ENCODE results near the gene ADAMTS10. TPM values are rescaled to one million over a fixed set of nuclear protein-coding genes. Genes with fewer than 3 reads are reported as not detected.

ADAMTS10 gene
- 10 to 100 TPM in 1 of 2 donors, 1 to 10 TPM in 1; 7.3 to 11.7 TPM for polyA plus RNA-seq

DNA sequence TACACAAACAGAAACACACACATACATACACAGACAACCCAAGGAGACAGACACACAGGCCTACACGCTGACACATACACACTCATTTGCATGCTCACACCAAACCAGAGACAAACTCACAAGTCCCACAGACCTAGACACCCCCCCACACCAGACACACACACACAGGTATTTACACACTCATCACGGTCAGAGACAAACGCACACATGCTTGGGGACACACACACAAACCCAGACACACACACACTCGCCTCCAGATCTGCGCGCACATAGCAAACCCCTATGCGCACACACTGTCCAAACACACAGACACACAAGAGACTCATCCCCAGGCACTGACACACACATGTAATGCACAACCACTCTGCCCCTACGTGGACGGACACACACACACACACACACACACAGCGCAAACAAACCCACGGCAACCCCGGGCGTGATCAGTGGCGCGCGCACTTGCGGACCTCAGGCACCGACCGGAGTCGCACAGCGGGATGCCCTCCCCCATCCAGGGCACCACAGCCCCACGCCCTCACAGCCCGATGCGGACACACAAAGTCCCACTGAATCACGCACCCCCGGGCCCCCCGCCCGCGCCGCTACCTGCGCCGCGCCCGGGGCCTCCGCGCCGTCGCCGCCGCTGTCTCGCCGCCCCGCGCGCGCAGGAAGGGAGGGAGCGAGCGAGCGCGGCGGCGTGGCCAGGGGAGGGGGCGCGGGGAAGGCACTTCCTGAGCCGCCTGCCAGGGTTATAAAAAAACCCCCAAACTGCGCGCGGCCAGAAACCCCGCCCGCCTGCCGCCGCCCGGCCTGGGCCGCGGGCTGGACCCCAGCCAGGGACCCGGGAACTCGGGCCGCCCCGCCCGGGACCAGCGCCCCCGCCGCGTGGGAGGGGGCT, at the start of gene ADAMTS10:
Gene ADAMTS10, minus strand, starts transcription at position 675 of the 895 bp plus-strand sequence. CDS start 5,005 bp downstream, outside the sequence.
- peak within 1 kb of the TSS; percentile 40 to 64 for H3K4me3 ChIP-seq (ENCODE audit: low read depth in 1 of 2, low read length in 2 of 2)
- H3K9me3 ChIP-seq (ENCODE audit: control insufficient read depth in 2 of 2, insufficient read depth in 1 of 2, low read depth in 1 of 2, low read length in 1 of 2) = no peaks in the 10 kb centered on the region
- H3K36me3 ChIP-seq (ENCODE audit: control insufficient read depth in 2 of 2, insufficient read depth in 2 of 2, low read length in 1 of 2) = no peaks in the 10 kb centered on the region
- H3K27ac ChIP-seq (ENCODE audit: low read depth in 2 of 2, low read length in 1 of 2) = peak within 1 kb of the TSS; percentile 7 to 71
- H3K27me3 ChIP-seq (ENCODE audit: control insufficient read depth in 1 of 2, insufficient read depth in 2 of 2, low read length in 2 of 2) = peaks cover 0 to 2% of the 10 kb centered on the region in 2 donors
- 1 to 2% methylated on average over 52 to 74 of the region's 74 CpGs for WGBS, 2 donors
- peaks cover 0 to 11% of the 10 kb centered on the region in 2 donors for H3K4me1 ChIP-seq (ENCODE audit: control insufficient read depth in 2 of 2, insufficient read depth in 2 of 2, low read length in 1 of 2)

DNA sequence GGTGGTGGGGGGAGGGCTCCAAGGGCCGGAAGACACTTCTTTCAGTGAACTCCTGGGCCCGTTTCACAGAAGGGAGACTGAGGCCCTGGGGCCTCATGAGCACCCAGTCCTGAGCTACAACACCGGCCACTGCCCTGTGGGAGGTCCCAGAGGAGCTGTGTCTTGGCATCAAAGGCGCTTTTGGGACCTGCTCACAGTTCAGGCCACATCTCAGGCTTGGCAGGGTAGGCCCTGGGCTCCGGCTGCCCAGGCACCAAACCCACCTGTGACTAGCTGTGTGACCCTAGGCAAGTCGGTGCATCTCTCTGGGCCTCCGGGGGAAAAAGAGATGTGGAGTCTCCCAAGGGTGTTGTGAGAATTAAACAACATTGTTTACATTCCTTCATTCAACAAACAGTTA, 49.4 kb upstream of the ADAMTS10 start:
- H3K36me3 ChIP-seq (ENCODE audit: control insufficient read depth in 2 of 2, insufficient read depth in 2 of 2, low read length in 1 of 2) = no peaks in the 10 kb centered on the region
- H3K4me3 ChIP-seq (ENCODE audit: low read depth in 1 of 2, low read length in 2 of 2) = no peak overlapping the region
- H3K4me1 ChIP-seq (ENCODE audit: control insufficient read depth in 2 of 2, insufficient read depth in 2 of 2, low read length in 1 of 2) = no peaks in the 10 kb centered on the region
- H3K27ac ChIP-seq (ENCODE audit: low read depth in 2 of 2, low read length in 1 of 2) = no peak overlapping the region
- no peaks in the 10 kb centered on the region for H3K27me3 ChIP-seq (ENCODE audit: control insufficient read depth in 1 of 2, insufficient read depth in 2 of 2, low read length in 2 of 2)
- WGBS, 2 donors = 68 to 74% methylated on average over 7 of the region's 7 CpGs
- no peaks in the 10 kb centered on the region for H3K9me3 ChIP-seq (ENCODE audit: control insufficient read depth in 2 of 2, insufficient read depth in 1 of 2, low read depth in 1 of 2, low read length in 1 of 2)

DNA sequence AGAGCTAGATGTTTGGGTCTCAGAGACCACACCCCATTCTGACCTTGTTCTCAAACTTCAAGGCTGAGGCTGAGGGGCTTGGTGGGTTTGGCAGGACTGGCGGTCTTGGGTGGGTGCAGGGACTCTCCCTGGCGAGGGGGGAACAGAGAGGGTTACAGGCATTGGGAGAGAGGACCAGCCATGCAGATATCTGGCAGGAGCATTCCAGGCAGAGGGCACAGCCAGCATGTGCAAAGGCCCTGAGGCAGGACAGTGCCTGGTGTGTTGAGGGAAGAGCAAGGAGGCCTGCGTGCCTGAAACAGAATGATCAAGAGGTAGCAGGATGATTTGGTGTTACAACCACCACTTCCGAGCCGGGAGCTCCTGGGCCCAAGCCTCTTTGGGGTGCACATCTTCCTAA, 47.4 kb upstream of the ADAMTS10 start:
- H3K4me3 ChIP-seq (ENCODE audit: low read depth in 1 of 2, low read length in 2 of 2) = no peak overlapping the region
- no peak overlapping the region for H3K27ac ChIP-seq (ENCODE audit: low read depth in 2 of 2, low read length in 1 of 2)
- WGBS, 2 donors = 80 to 87% methylated on average over 5 of the region's 5 CpGs
- H3K9me3 ChIP-seq (ENCODE audit: control insufficient read depth in 2 of 2, insufficient read depth in 1 of 2, low read depth in 1 of 2, low read length in 1 of 2) = no peaks in the 10 kb centered on the region
- no peaks in the 10 kb centered on the region for H3K27me3 ChIP-seq (ENCODE audit: control insufficient read depth in 1 of 2, insufficient read depth in 2 of 2, low read length in 2 of 2)
- H3K4me1 ChIP-seq (ENCODE audit: control insufficient read depth in 2 of 2, insufficient read depth in 2 of 2, low read length in 1 of 2) = no peaks in the 10 kb centered on the region
- H3K36me3 ChIP-seq (ENCODE audit: control insufficient read depth in 2 of 2, insufficient read depth in 2 of 2, low read length in 1 of 2) = no peaks in the 10 kb centered on the region

DNA sequence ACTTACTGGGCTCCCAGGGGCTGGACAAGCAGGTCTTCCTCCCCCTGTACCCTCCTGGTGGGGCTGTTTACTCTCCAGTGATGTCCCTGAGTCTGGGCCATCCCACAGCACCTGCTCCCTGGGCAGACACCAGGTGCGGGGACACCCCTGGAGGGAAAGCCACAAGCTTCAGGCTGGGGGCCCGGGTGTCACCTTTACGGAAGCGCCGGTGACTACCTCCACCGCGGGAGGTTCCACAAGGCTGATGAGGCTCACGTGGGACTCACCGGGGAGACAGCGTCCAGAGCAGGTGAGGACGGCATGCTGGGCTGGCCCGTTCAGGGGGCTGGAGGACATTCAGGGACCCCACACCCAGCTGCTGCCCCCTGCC, 44.8 kb upstream of the ADAMTS10 start:
- Histone ChIP-seq H3K27me3 (ENCODE audit: control insufficient read depth in 1 of 2, insufficient read depth in 2 of 2, low read length in 2 of 2) (no peaks in the 10 kb centered on the region), H3K9me3 (ENCODE audit: control insufficient read depth in 2 of 2, insufficient read depth in 1 of 2, low read depth in 1 of 2, low read length in 1 of 2) (no peaks in the 10 kb centered on the region), H3K27ac (ENCODE audit: low read depth in 2 of 2, low read length in 1 of 2) (no peak overlapping the region), H3K4me1 (ENCODE audit: control insufficient read depth in 2 of 2, insufficient read depth in 2 of 2, low read length in 1 of 2) (no peaks in the 10 kb centered on the region), H3K4me3 (ENCODE audit: low read depth in 1 of 2, low read length in 2 of 2) (no peak overlapping the region), H3K36me3 (ENCODE audit: control insufficient read depth in 2 of 2, insufficient read depth in 2 of 2, low read length in 1 of 2) (no peaks in the 10 kb centered on the region)
- WGBS, 2 donors = 68 to 77% methylated on average over 10 to 12 of the region's 12 CpGs

DNA sequence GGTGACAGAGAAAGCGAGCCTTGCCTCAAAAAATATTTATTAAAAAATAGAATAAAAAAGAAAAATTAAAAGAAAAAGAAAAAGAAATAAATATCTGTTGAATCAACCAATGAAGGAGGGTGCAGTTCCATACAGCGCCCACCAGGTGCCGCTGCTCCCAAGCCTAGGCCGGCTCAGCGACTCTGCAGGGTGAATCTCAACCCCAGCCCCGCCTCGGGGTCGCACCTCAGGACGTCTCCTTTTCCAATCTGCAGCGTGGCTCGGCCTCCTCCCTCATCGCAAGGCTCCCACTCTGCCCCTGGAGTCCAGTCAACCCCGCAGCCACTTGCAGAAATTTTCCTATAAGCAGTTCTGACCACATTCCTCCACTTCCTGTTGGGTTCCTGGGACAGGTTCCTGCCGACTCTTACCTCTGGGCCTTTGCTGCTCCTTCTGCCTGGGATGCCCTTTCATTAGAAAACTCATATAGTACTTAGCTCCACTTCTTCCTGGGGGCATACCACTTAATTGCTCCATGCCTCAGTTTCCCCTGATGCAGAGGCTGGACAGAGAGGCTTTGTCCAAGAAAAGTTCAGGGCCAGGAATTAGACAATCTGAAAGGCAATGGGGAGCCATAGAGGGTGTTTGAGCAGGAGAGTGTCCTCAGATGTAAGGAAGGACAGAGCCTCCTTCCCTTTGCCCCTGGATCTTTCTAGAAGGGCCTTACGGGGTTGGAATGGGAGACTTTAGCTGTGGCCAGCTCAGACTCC, 44.2 kb upstream of the ADAMTS10 start:
- Histone ChIP-seq H3K36me3 (ENCODE audit: control insufficient read depth in 2 of 2, insufficient read depth in 2 of 2, low read length in 1 of 2) (no peaks in the 10 kb centered on the region), H3K9me3 (ENCODE audit: control insufficient read depth in 2 of 2, insufficient read depth in 1 of 2, low read depth in 1 of 2, low read length in 1 of 2) (no peaks in the 10 kb centered on the region), H3K27me3 (ENCODE audit: control insufficient read depth in 1 of 2, insufficient read depth in 2 of 2, low read length in 2 of 2) (no peaks in the 10 kb centered on the region), H3K4me3 (ENCODE audit: low read depth in 1 of 2, low read length in 2 of 2) (no peak overlapping the region), H3K4me1 (ENCODE audit: control insufficient read depth in 2 of 2, insufficient read depth in 2 of 2, low read length in 1 of 2) (no peaks in the 10 kb centered on the region), H3K27ac (ENCODE audit: low read depth in 2 of 2, low read length in 1 of 2) (no peak overlapping the region)
- 6 to 7% methylated on average over 15 of the region's 15 CpGs for WGBS, 2 donors

DNA sequence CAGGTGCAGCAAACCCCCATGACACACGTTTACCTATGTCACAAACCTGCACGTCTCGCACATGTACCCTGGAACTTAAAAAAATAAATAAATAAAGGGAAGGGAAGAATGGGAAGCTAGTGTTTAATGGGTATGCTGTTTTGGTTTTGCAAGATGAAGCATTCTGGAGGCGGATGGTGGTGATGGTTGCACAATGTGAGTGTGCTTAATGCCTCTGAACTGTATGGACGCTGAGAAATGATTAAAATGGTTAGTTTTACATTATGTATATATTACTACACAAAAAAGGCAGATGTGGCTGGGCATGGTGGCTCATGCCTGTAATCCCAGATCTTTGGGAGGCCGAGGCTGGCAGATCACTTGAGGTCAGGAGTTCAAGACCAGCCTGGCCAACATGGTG, 37.7 kb upstream of the ADAMTS10 start:
- Histone ChIP-seq H3K4me1 (ENCODE audit: control insufficient read depth in 2 of 2, insufficient read depth in 2 of 2, low read length in 1 of 2) (no peaks in the 10 kb centered on the region), H3K9me3 (ENCODE audit: control insufficient read depth in 2 of 2, insufficient read depth in 1 of 2, low read depth in 1 of 2, low read length in 1 of 2) (peaks cover 0 to 3% of the 10 kb centered on the region in 2 donors), H3K36me3 (ENCODE audit: control insufficient read depth in 2 of 2, insufficient read depth in 2 of 2, low read length in 1 of 2) (no peaks in the 10 kb centered on the region), H3K4me3 (ENCODE audit: low read depth in 1 of 2, low read length in 2 of 2) (no peak overlapping the region), H3K27me3 (ENCODE audit: control insufficient read depth in 1 of 2, insufficient read depth in 2 of 2, low read length in 2 of 2) (no peaks in the 10 kb centered on the region), H3K27ac (ENCODE audit: low read depth in 2 of 2, low read length in 1 of 2) (no peak overlapping the region)
- WGBS, 2 donors = 61 to 66% methylated on average over 6 of the region's 6 CpGs

DNA sequence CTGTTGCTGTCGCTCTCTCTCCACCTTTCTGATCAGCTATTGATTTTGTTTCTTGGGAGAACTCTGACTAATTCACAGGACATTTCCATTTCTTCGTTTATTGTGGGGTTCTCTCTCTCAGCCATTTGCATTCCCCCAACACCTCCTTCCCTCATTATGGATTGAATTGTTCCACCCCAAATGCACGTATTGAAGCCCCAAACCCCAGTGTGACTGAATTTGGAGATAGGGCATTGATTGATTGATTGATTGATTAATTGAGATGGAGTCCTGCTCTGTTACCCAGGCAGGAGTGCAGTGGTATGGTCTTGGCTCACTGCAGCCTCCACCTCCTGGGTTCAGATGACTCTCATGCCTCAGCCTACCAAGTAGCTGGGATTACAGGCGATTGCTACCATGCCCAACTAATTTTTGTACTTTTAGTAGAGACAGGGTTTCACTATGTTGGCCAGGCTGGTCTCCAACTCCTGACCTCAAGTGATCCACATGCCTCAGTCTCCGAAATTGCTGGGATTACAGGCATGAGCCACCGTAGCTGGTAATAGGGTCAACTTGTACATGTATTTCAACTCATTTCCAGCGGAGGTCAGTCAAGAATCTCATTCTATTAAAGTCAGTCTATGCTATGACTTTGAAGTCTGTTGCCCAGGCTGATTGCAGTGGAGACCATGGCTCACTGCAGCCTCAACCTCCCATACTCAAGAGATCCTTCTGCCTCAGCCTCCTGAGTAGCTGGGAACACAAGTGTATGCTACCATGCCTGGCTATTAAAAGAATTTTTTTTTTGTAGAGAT, 33.5 kb upstream of the ADAMTS10 start:
- H3K27ac ChIP-seq (ENCODE audit: low read depth in 2 of 2, low read length in 1 of 2) = no peak overlapping the region
- peaks cover 0 to 2% of the 10 kb centered on the region in 2 donors for H3K4me1 ChIP-seq (ENCODE audit: control insufficient read depth in 2 of 2, insufficient read depth in 2 of 2, low read length in 1 of 2)
- no peaks in the 10 kb centered on the region for H3K27me3 ChIP-seq (ENCODE audit: control insufficient read depth in 1 of 2, insufficient read depth in 2 of 2, low read length in 2 of 2)
- H3K4me3 ChIP-seq (ENCODE audit: low read depth in 1 of 2, low read length in 2 of 2) = no peak overlapping the region
- H3K36me3 ChIP-seq (ENCODE audit: control insufficient read depth in 2 of 2, insufficient read depth in 2 of 2, low read length in 1 of 2) = no peaks in the 10 kb centered on the region
- WGBS, 2 donors = 64 to 75% methylated on average over 7 of the region's 7 CpGs
- H3K9me3 ChIP-seq (ENCODE audit: control insufficient read depth in 2 of 2, insufficient read depth in 1 of 2, low read depth in 1 of 2, low read length in 1 of 2) = peaks cover 3% of the 10 kb centered on the region in 2 donors

DNA sequence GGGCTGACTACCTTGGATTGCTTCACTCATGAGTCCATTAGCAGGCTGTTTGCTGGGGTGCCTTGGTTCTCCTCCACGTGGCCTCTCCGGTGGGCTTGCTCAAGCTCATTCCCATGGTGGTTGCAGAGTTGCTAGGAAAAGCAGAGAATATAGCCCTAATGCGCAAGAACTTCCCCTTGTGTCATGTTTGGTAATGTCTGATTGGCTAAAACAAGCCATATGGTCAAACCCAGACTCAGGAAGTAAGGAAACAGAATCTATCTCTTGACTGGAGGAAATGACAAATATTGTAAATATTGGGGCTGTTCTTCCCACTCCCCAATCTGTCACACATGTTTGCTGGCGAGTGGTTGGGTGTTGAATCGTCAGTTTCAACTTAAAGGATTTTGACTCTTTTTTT, 32.0 kb upstream of the ADAMTS10 start:
- Histone ChIP-seq H3K27me3 (ENCODE audit: control insufficient read depth in 1 of 2, insufficient read depth in 2 of 2, low read length in 2 of 2) (no peaks in the 10 kb centered on the region), H3K36me3 (ENCODE audit: control insufficient read depth in 2 of 2, insufficient read depth in 2 of 2, low read length in 1 of 2) (no peaks in the 10 kb centered on the region), H3K4me3 (ENCODE audit: low read depth in 1 of 2, low read length in 2 of 2) (no peak overlapping the region), H3K27ac (ENCODE audit: low read depth in 2 of 2, low read length in 1 of 2) (no peak overlapping the region), H3K4me1 (ENCODE audit: control insufficient read depth in 2 of 2, insufficient read depth in 2 of 2, low read length in 1 of 2) (peaks cover 0 to 4% of the 10 kb centered on the region in 2 donors), H3K9me3 (ENCODE audit: control insufficient read depth in 2 of 2, insufficient read depth in 1 of 2, low read depth in 1 of 2, low read length in 1 of 2) (peaks cover 3% of the 10 kb centered on the region in 2 donors)
- 79 to 80% methylated on average over 5 of the region's 5 CpGs for WGBS, 2 donors

DNA sequence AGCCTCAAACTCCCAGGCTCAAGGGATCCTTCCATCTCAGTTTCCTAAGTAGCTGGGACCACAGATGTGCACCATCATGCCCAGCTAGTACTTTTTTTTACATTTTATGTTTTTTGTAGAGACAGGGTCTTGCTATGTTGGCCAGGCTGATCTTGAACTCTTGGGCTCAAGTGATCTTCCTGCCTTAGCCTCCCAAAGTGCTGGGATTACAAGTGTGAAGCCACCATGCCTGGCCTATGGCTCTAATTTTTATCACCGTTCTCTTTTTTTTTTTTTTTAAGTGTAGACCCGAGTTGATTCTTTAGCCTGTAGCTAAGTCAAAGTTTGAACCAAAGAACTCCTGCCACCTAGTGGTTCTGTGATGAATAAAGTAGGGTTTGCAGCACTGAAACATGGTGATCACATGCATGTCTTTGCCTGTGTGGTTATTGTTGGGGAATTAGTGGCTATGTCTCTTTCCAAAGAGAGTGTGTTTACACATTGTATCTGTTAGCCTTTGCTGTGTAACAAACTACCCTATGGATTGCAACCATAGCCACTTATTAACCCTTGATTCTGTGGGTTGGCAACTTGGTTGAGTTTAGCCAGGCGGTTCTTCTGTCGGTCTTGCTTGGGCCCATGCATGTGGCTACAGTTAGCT, 31.5 kb upstream of the ADAMTS10 start:
- no peak overlapping the region for H3K4me3 ChIP-seq (ENCODE audit: low read depth in 1 of 2, low read length in 2 of 2)
- H3K36me3 ChIP-seq (ENCODE audit: control insufficient read depth in 2 of 2, insufficient read depth in 2 of 2, low read length in 1 of 2) = no peaks in the 10 kb centered on the region
- peaks cover 3% of the 10 kb centered on the region in 2 donors for H3K9me3 ChIP-seq (ENCODE audit: control insufficient read depth in 2 of 2, insufficient read depth in 1 of 2, low read depth in 1 of 2, low read length in 1 of 2)
- 49 to 57% methylated on average over 4 of the region's 4 CpGs for WGBS, 2 donors
- no peaks in the 10 kb centered on the region for H3K27me3 ChIP-seq (ENCODE audit: control insufficient read depth in 1 of 2, insufficient read depth in 2 of 2, low read length in 2 of 2)
- H3K27ac ChIP-seq (ENCODE audit: low read depth in 2 of 2, low read length in 1 of 2) = no peak overlapping the region
- peaks cover 0 to 4% of the 10 kb centered on the region in 2 donors for H3K4me1 ChIP-seq (ENCODE audit: control insufficient read depth in 2 of 2, insufficient read depth in 2 of 2, low read length in 1 of 2)
